IMR-90 (cell line): ENCODE measurements around the gene SNX27. TPM values are rescaled to one million over a fixed set of nuclear protein-coding genes. Genes with fewer than 3 reads are reported as not detected.

ENCODE experiments used
- ATAC-seq: fragments of 200-7000 bp; cut with Tn5 transposase; 2 replicates; pipeline ENCODE4 v1.9.1; 2020; ENCODE audit warnings: low read depth, mild to moderate bottlenecking, moderate library complexity
- BruUV-seq: library from RNA; stranded (reverse); fragments of 400-500 nt; replicated peaks from 2 replicates; lab custom pipeline; 2021; lab: Mats Ljungman, UMichigan
- CTCF ChIA-PET: fragments of 300-600 bp; formaldehyde crosslinking; extraction: SDS; loops from one replicate; lab custom pipeline; 2021; ENCODE audit warnings: antibody characterized with exemption; lab: Yijun Ruan, JAX
- POLR2A ChIA-PET: fragments of 300-600 bp; sonication (Branson Sonifier 250); formaldehyde crosslinking; loops from one replicate; lab custom pipeline; 2022; ENCODE audit warnings: antibody characterized with exemption; ENCODE audit not compliant: unreplicated experiment; lab: Charles Lee
- DNase-seq: peaks from one replicate; pipeline ENCODE4 v3.0.0; 2013
- H2AFZ ChIP-seq: replicated peaks from 2 replicates; pipeline ENCODE3; 2013; ENCODE audit warnings: low read length, mild to moderate bottlenecking; ENCODE audit not compliant: poor library complexity
- H2AK5ac ChIP-seq: 2 replicates; pipeline ENCODE4 v1.6.1; 2013; ENCODE audit warnings: low read depth, low read length, inconsistent platforms
- H2AK9ac ChIP-seq: replicated peaks from 2 replicates; pipeline ENCODE3; 2013; ENCODE audit warnings: mild to moderate bottlenecking, low read depth, low read length, moderate library complexity; ENCODE audit not compliant: poor library complexity
- H2BK120ac ChIP-seq: 2 replicates; pipeline ENCODE4 v1.6.1; 2013; ENCODE audit warnings: low read depth, low read length, inconsistent platforms
- H2BK15ac ChIP-seq: 3 replicates; pipeline ENCODE4 v1.6.1; 2013; ENCODE audit warnings: low read depth, low read length, inconsistent platforms
- H2BK20ac ChIP-seq: 2 replicates; pipeline ENCODE4 v1.6.1; 2013; ENCODE audit warnings: low read depth, mild to moderate bottlenecking, inconsistent platforms, low read length, moderate library complexity
- H2BK5ac ChIP-seq: 2 replicates; pipeline ENCODE4 v1.6.1; 2013; ENCODE audit warnings: mild to moderate bottlenecking, low read depth, low read length, inconsistent platforms; ENCODE audit not compliant: poor library complexity, severe bottlenecking
- H3K14ac ChIP-seq: replicated peaks from 2 replicates; pipeline ENCODE4 v1.6.1; 2013; ENCODE audit warnings: low read depth, low read length, inconsistent platforms
- H3K18ac ChIP-seq: 2 replicates; pipeline ENCODE4 v1.6.1; 2013; ENCODE audit warnings: low read depth, low read length, control low read depth
- H3K23ac ChIP-seq: 2 replicates; pipeline ENCODE4 v1.6.1; 2013; ENCODE audit warnings: low read depth, low read length, inconsistent platforms
- H3K27ac ChIP-seq: 2 replicates; pipeline ENCODE4 v1.5.1; 2013; ENCODE audit warnings: mild to moderate bottlenecking, control low read depth, low read length; ENCODE audit not compliant: insufficient read depth
- H3K27me3 ChIP-seq: 2 replicates; pipeline ENCODE4 v1.6.1; 2013; ENCODE audit warnings: low read length; ENCODE audit not compliant: control insufficient read depth, insufficient read depth
- H3K36me3 ChIP-seq: 2 replicates; pipeline ENCODE4 v1.6.1; 2013; ENCODE audit warnings: low read length, mixed read lengths; ENCODE audit not compliant: control insufficient read depth, insufficient read depth
- H3K4ac ChIP-seq: 2 replicates; pipeline ENCODE4 v1.6.1; 2013; ENCODE audit warnings: low read depth, low read length, inconsistent platforms
- H3K4me1 ChIP-seq: 2 replicates; pipeline ENCODE4 v1.6.1; 2013; ENCODE audit warnings: low read length, mixed read lengths; ENCODE audit not compliant: control insufficient read depth, insufficient read depth
- H3K4me2 ChIP-seq: 2 replicates; pipeline ENCODE4 v1.6.1; 2013; ENCODE audit warnings: low read depth, mild to moderate bottlenecking, control low read depth, low read length, moderate library complexity
- H3K4me3 ChIP-seq: 2 replicates; pipeline ENCODE4 v1.5.1; 2013; ENCODE audit warnings: low read depth, mild to moderate bottlenecking, control low read depth, low read length, moderate library complexity; ENCODE audit not compliant: insufficient read depth
- H3K56ac ChIP-seq: 2 replicates; pipeline ENCODE4 v1.6.1; 2013; ENCODE audit warnings: low read length, inconsistent platforms; ENCODE audit not compliant: insufficient read depth; ENCODE audit errors: extremely low read depth
- H3K79me1 ChIP-seq, 2 experiments: 2 replicates each; pipeline ENCODE4 v1.6.1; 2013; ENCODE audit warnings: low read length in 2 of 2, inconsistent platforms in 1 of 2, low read depth in 1 of 2
- H3K9ac ChIP-seq: 2 replicates; pipeline ENCODE4 v1.6.1; 2013; ENCODE audit warnings: low read depth, low read length, control low read depth
- H3K9me1 ChIP-seq: 2 replicates; pipeline ENCODE4 v1.6.1; 2013; ENCODE audit warnings: low read length, inconsistent platforms; ENCODE audit not compliant: insufficient read depth
- H3K9me3 ChIP-seq: 2 replicates; pipeline ENCODE4 v1.6.1; 2013; ENCODE audit warnings: low read length; ENCODE audit not compliant: control insufficient read depth, insufficient read depth
- H4K20me1 ChIP-seq: 2 replicates; pipeline ENCODE4 v1.6.1; 2013; ENCODE audit warnings: low read length, inconsistent platforms; ENCODE audit not compliant: insufficient read depth
- H4K5ac ChIP-seq: 2 replicates; pipeline ENCODE4 v1.6.1; 2013; ENCODE audit warnings: mild to moderate bottlenecking, low read depth, low read length, control low read depth
- H4K8ac ChIP-seq, 2 experiments: 2 replicates each; pipeline ENCODE4 v1.6.1; 2013; ENCODE audit warnings: low read depth in 2 of 2, low read length in 2 of 2, control low read depth in 1 of 2, inconsistent platforms in 1 of 2
- H4K91ac ChIP-seq: 2 replicates; pipeline ENCODE4 v1.6.1; 2013; ENCODE audit warnings: low read depth, low read length, inconsistent platforms; ENCODE audit not compliant: insufficient read depth
- BHLHE40 ChIP-seq: fragments of 150-350 bp; IDR thresholded peaks from 2 replicates; pipeline ENCODE4 v1.6.1; 2016; ENCODE audit warnings: mild to moderate bottlenecking, low read depth, low read length
- CHD1 ChIP-seq: IDR thresholded peaks from 2 replicates; pipeline ENCODE4 v1.6.1; 2012; ENCODE audit warnings: low read depth, low read length, improper control_type of control experiment
- ELK1 ChIP-seq: fragments of 150-350 bp; IDR thresholded peaks from 2 replicates; pipeline ENCODE4 v1.6.1; 2016; ENCODE audit warnings: low read depth, mild to moderate bottlenecking, low read length, moderate library complexity, borderline replicate concordance
- FOS ChIP-seq: fragments of 150-350 bp; IDR thresholded peaks from 2 replicates; pipeline ENCODE4 v1.6.1; 2016; ENCODE audit warnings: low read depth, low read length
- RCOR1 ChIP-seq: IDR thresholded peaks from 2 replicates; pipeline ENCODE4 v1.6.1; 2012; ENCODE audit warnings: mild to moderate bottlenecking, low read length, improper control_type of control experiment; ENCODE audit not compliant: insufficient replicate concordance
- RFX5 ChIP-seq: IDR thresholded peaks from 2 replicates; pipeline ENCODE4 v1.8.0; 2012; ENCODE audit warnings: low read depth, mild to moderate bottlenecking, low read length, moderate library complexity
- WGBS, 2 experiments: methylation state at CpG; one replicate each; pipeline versions ENCODE4 v1.1.5 to v1.1.7; 2013; ENCODE audit warnings: missing lambda C conversion rate in 2 of 2; ENCODE audit not compliant: insufficient read length in 1 of 2; ENCODE audit errors: extremely low coverage in 2 of 2; 5-methylcytosine and 5-hydroxymethylcytosine counted together
- dilution Hi-C: fragments of 300-500 bp; cut with HindIII; formaldehyde crosslinking; loops from one replicate; pipeline ENCODE4 v1.14.3; 2018; ENCODE audit warnings: low sequenced_read_pairs; ENCODE audit not compliant: unreplicated experiment
- in situ Hi-C: fragments of 300-500 bp; cut with MboI; formaldehyde crosslinking; loops from 3 replicates; pipeline ENCODE4 v1.14.3; 2019; ENCODE audit warnings: low sequenced_read_pairs, inconsistent platforms, mixed read lengths
- intact Hi-C: fragments of 100-400 bp; cut with micrococcal nuclease; formaldehyde crosslinking; loops from 2 replicates; pipeline ENCODE4 v1.10.0; 2022
- polyA plus RNA-seq, 3 experiments: library from polyadenylated mRNA; depleted of rRNA; stranded (reverse); fragments of >200 nt; gene quantifications; 2 replicates each; pipeline ENCODE4 v1.2.3, GENCODE V29; 2012; ENCODE audit warnings: low replicate concordance in 1 of 3
- total RNA-seq: library from RNA; depleted of rRNA; stranded (reverse); fragments of >200 nt; gene quantifications from 2 replicates; pipeline ENCODE4 v1.2.3, GENCODE V29; 2012

The SNX27 gene
- total and polyA plus RNA-seq, 2 of the 4 experiments (the other 2 are of a cell fraction), result 12.3 to 25.6 TPM

GRCh38 chr1:151684128-151684527 lies 72.3 kb downstream of the SNX27 start:
- DNase-seq (no peak), ATAC-seq (no peak)
- Histone ChIP-seq H3K27ac (no peak overlapping the region), H2AFZ (no peak overlapping the region), H3K27me3 (no peaks in the 10 kb centered on the region), H3K9ac (no peak overlapping the region), H3K9me3 (no peaks in the 10 kb centered on the region), H3K56ac (no peak overlapping the region), H4K5ac (no peak overlapping the region), H3K9me1 (peaks cover 4% of the 10 kb centered on the region), H3K36me3 (peaks cover 2% of the 10 kb centered on the region), H3K18ac (no peak overlapping the region), H2BK120ac (no peak overlapping the region), H2BK5ac (no peak overlapping the region), H2BK20ac (no peak overlapping the region), H3K79me1 (peaks cover 0 to 4% of the 10 kb centered on the region in 2 experiments; a peak in 2 of 4 replicates), H4K91ac (no peak overlapping the region), H3K4me1 (peaks cover 6% of the 10 kb centered on the region; the same call in 1 of the 2 replicates), H3K4ac (no peak overlapping the region), H2BK15ac (no peak overlapping the region), H3K14ac (no peak overlapping the region), H4K20me1 (no peaks in the 10 kb centered on the region), H4K8ac (no peak overlapping the region), H2AK9ac (no peak overlapping the region), H3K4me2 (no peak overlapping the region), H2AK5ac (no peak overlapping the region), H3K4me3 (no peak overlapping the region), H3K23ac (no peak overlapping the region)
- BruUV-seq, result no TSS peak
- TF ChIP-seq BHLHE40, result no peak
- no peak for TF ChIP-seq FOS
- no peak for TF ChIP-seq ELK1
- no peak for TF ChIP-seq CHD1
- no peak for TF ChIP-seq RFX5
- TF ChIP-seq RCOR1, result no peak
- POLR2A ChIA-PET, result interaction anchor here (0.6 kb wide), 1 partner anchor 9 kb away, joined by 3 read pairs; no protein-coding TSS in a partner anchor
- intact Hi-C loops (no loop called here), in situ Hi-C loops (no loop called here), dilution Hi-C loops (no loop called here)
- CTCF ChIA-PET, result interaction anchor here (0.9 kb wide), 1 partner anchor 8 kb away, joined by 3 read pairs; no protein-coding TSS in a partner anchor
- no CpG with 5 or more reads among the region's 2 CpGs for WGBS, 2 experiments
